Trophoblast cell (in vitro differentiated cells and primary cell): Measurements from ENCODE around the gene RAB5B.

ENCODE experiments used
- DNase-seq, 2 donors: peaks; one replicate each; pipeline ENCODE4 v3.0.0-alpha.2; 2016
- H2AFZ ChIP-seq: 2 replicates; pipeline ENCODE4 v1.6.1; 2013; ENCODE audit warnings: low read length, moderate library complexity, mild to moderate bottlenecking; ENCODE audit not compliant: insufficient read depth, poor library complexity
- H2AK5ac ChIP-seq: 2 replicates; pipeline ENCODE4 v1.6.1; 2013; ENCODE audit warnings: mild to moderate bottlenecking, low read length
- H2BK120ac ChIP-seq: 2 replicates; pipeline ENCODE4 v1.6.1; 2013; ENCODE audit warnings: low read length, mild to moderate bottlenecking, moderate library complexity; ENCODE audit not compliant: insufficient read depth, poor library complexity
- H2BK12ac ChIP-seq: 2 replicates; pipeline ENCODE4 v1.6.1; 2013; ENCODE audit warnings: mild to moderate bottlenecking, low read length, moderate library complexity
- H2BK5ac ChIP-seq: 2 replicates; pipeline ENCODE4 v1.6.1; 2013; ENCODE audit warnings: low read length, low read depth, moderate library complexity, mild to moderate bottlenecking; ENCODE audit not compliant: poor library complexity
- H3K14ac ChIP-seq: 2 replicates; pipeline ENCODE4 v1.6.1; 2013; ENCODE audit warnings: mild to moderate bottlenecking, low read length
- H3K18ac ChIP-seq: 2 replicates; pipeline ENCODE4 v1.6.1; 2013; ENCODE audit warnings: mild to moderate bottlenecking, low read length
- H3K23ac ChIP-seq: 2 replicates; pipeline ENCODE4 v1.6.1; 2013; ENCODE audit warnings: low read length
- H3K27ac ChIP-seq: 2 replicates; pipeline ENCODE4 v1.5.1; 2013; ENCODE audit warnings: low read depth, mild to moderate bottlenecking, inconsistent platforms, low read length, moderate library complexity
- H3K27me3 ChIP-seq: 2 replicates; pipeline ENCODE4 v1.6.1; 2013; ENCODE audit warnings: inconsistent platforms, mild to moderate bottlenecking, low read length, moderate library complexity; ENCODE audit not compliant: insufficient read depth
- H3K36me3 ChIP-seq, 2 experiments: 1 replicate in 1 of 2; 2 replicates in 1 of 2; pipeline ENCODE4 v1.6.1; 2013; ENCODE audit warnings: low read length in 2 of 2, mild to moderate bottlenecking in 2 of 2, moderate library complexity in 1 of 2; ENCODE audit not compliant: insufficient read depth in 2 of 2, control insufficient read depth in 1 of 2
- H3K4ac ChIP-seq: 2 replicates; pipeline ENCODE4 v1.6.1; 2013; ENCODE audit warnings: low read depth, mild to moderate bottlenecking, low read length, moderate library complexity
- H3K4me1 ChIP-seq, 2 experiments: 1 replicate in 1 of 2; 2 replicates in 1 of 2; pipeline ENCODE4 v1.6.1; 2013; ENCODE audit warnings: low read length in 2 of 2, mild to moderate bottlenecking in 2 of 2, moderate library complexity in 1 of 2; ENCODE audit not compliant: insufficient read depth in 2 of 2, control insufficient read depth in 1 of 2
- H3K4me2 ChIP-seq: 2 replicates; pipeline ENCODE4 v1.6.1; 2013; ENCODE audit warnings: inconsistent platforms, mild to moderate bottlenecking, low read length, moderate library complexity
- H3K4me3 ChIP-seq: 2 replicates; pipeline ENCODE4 v1.5.1; 2013; ENCODE audit warnings: mild to moderate bottlenecking, low read depth, low read length, inconsistent platforms
- H3K79me1 ChIP-seq: one replicate; pipeline ENCODE4 v1.6.1; 2013; ENCODE audit warnings: low read length
- H3K79me2 ChIP-seq: 2 replicates; pipeline ENCODE4 v1.6.1; 2013; ENCODE audit warnings: low read length, mild to moderate bottlenecking; ENCODE audit not compliant: control insufficient read depth, insufficient read depth, poor library complexity
- H3K9ac ChIP-seq: 2 replicates; pipeline ENCODE4 v1.6.1; 2013; ENCODE audit warnings: mild to moderate bottlenecking, low read length
- H3K9me3 ChIP-seq: 2 replicates; pipeline ENCODE4 v1.6.1; 2013; ENCODE audit warnings: low read depth, mild to moderate bottlenecking, control low read depth, inconsistent platforms, low read length; ENCODE audit not compliant: insufficient read depth
- H4K12ac ChIP-seq: 2 replicates; pipeline ENCODE4 v1.6.1; 2013; ENCODE audit warnings: low read depth, mild to moderate bottlenecking, low read length, moderate library complexity
- H4K8ac ChIP-seq: 2 replicates; pipeline ENCODE4 v1.6.1; 2013; ENCODE audit warnings: low read depth, mild to moderate bottlenecking, low read length, moderate library complexity
- H4K91ac ChIP-seq: one replicate; pipeline ENCODE4 v1.6.1; 2013; ENCODE audit warnings: low read depth, mild to moderate bottlenecking, low read length, moderate library complexity
- WGBS: extraction: QIAGEN DNeasy Blood & Tissue Kit; methylation state at CpG from one replicate; pipeline ENCODE4 v1.1.7; 2013; ENCODE audit warnings: missing lambda C conversion rate; ENCODE audit not compliant: insufficient read length, insufficient coverage; ENCODE audit errors: extremely low coverage; 5-methylcytosine and 5-hydroxymethylcytosine counted together

RAB5B gene

DNA sequence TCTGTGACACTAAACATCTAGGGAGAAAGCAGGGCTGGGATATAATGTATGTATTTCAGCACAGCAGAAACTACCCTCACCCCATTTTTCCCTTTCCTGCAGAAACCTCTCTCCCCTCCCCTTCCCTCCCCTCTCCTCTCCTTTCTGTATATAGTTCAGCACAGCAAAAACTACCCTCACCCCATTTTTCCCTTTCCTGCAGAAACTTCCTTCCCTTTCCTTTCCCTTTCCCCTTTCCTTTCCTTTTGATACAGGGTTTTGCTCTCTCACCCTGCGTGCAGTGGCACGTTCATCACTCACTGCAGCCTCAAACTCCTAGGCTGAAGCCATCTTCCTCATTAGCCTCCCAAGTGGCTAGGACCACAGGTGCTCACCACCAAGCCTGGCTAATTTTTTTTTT is 10.1 kb upstream of the RAB5B start:
- Histone ChIP-seq H3K9me3 (no peaks in the 10 kb centered on the region), H3K4me2 (no peak overlapping the region), H2BK12ac (no peak overlapping the region), H3K79me2 (peaks cover 16% of the 10 kb centered on the region), H2BK120ac (no peak overlapping the region), H3K9ac (no peak overlapping the region), H3K4ac (no peak overlapping the region), H3K79me1 (peaks cover 17% of the 10 kb centered on the region), H2BK5ac (no peak overlapping the region), H3K36me3 (peaks cover 2 to 3% of the 10 kb centered on the region in 2 experiments), H2AFZ (no peak overlapping the region), H3K23ac (no peak overlapping the region), H3K18ac (no peak overlapping the region), H3K27ac (no peak overlapping the region), H4K8ac (no peak overlapping the region), H3K4me3 (no peak overlapping the region), H4K12ac (no peak overlapping the region), H3K4me1 (peaks cover 9 to 20% of the 10 kb centered on the region in 2 experiments), H3K14ac (no peak overlapping the region), H3K27me3 (no peaks in the 10 kb centered on the region), H4K91ac (no peak overlapping the region), H2AK5ac (peak overlapping the region; percentile 80)
- DNase-seq, result no peak
- no CpG with 5 or more reads among the region's 2 CpGs for WGBS

DNA sequence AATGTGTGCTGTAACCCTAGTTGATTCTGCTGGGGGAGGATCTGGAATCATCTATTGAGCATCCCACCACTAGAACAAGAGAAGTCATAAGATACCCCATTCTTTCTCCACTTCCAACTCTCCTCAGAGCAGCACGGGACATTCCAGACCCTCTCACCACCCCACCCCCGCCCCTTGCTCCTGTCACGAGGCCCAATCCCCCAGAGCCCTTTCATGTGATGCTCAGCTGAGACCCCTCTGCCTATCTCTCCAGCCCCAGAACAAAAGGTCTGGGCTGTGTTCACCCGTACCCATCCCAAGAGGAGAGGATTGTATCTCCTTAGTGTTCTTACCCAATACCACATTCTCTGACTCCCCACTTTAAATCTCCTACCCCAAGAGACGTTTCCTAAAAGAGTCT is 8.6 kb upstream of the RAB5B start:
- H3K23ac ChIP-seq, result no peak overlapping the region
- DNase-seq, result no peak
- H3K4me2 ChIP-seq, result no peak overlapping the region
- H4K12ac ChIP-seq, result no peak overlapping the region
- H3K14ac ChIP-seq, result no peak overlapping the region
- no peak overlapping the region for H3K4me3 ChIP-seq
- no CpG with 5 or more reads among the region's 5 CpGs for WGBS
- H2BK5ac ChIP-seq, result no peak overlapping the region
- no peak overlapping the region for H2AFZ ChIP-seq
- no peaks in the 10 kb centered on the region for H3K9me3 ChIP-seq
- peak overlapping the region; percentile 22 for H2AK5ac ChIP-seq
- no peak overlapping the region for H4K8ac ChIP-seq
- H3K27ac ChIP-seq, result no peak overlapping the region
- peak overlapping the region; percentile 43 for H2BK12ac ChIP-seq
- H3K36me3 ChIP-seq, result peaks cover 5 to 10% of the 10 kb centered on the region in 2 experiments
- H3K79me2 ChIP-seq, result peaks cover 18% of the 10 kb centered on the region
- H3K9ac ChIP-seq, result no peak overlapping the region
- H3K4ac ChIP-seq, result no peak overlapping the region
- H3K4me1 ChIP-seq, result peaks cover 9 to 18% of the 10 kb centered on the region in 2 experiments
- no peak overlapping the region for H3K18ac ChIP-seq
- no peaks in the 10 kb centered on the region for H3K27me3 ChIP-seq
- H4K91ac ChIP-seq, result peak overlapping the region; percentile 66
- H2BK120ac ChIP-seq, result no peak overlapping the region
- H3K79me1 ChIP-seq, result peaks cover 17% of the 10 kb centered on the region

DNA sequence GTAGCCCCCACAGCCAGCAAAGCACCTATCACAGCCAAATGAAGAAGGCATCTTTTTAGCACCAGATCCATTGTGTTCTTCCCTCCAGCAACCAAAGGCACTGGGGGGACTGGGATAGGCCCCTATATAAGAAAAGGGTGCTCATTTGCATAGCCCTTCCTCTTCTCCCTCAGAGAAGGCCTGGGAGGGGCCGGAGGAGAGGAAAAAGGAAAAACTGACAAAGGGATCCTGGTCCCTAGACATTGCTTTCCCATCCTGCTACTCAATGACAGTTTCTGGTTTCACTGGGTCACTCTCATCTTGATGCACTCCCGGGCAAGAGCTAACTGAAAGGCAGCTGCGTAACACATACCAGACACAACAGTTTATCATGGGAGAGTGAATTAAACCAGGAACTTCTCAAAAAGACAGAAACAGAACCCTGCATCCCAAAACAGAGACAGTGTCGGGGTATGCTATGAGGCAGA is 7.9 kb upstream of the RAB5B start, which contains the start of gene PMEL:
Gene PMEL, minus strand, starts transcription at position 102 of the 467 bp plus-strand sequence. Its CDS starts 31 bp downstream, at position 71.
- peak within 1 kb of the TSS; percentile 43 for H2BK12ac ChIP-seq
- peaks cover 11 to 16% of the 10 kb centered on the region in 2 experiments for H3K36me3 ChIP-seq
- H2AK5ac ChIP-seq, result peak within 1 kb of the TSS; percentile 73
- H3K4ac ChIP-seq, result peak within 1 kb of the TSS; percentile 93
- peak within 1 kb of the TSS; percentile 76 for H2BK120ac ChIP-seq
- no peak within 1 kb of the TSS for H3K23ac ChIP-seq
- H3K9me3 ChIP-seq, result no peaks in the 10 kb centered on the region
- H3K4me1 ChIP-seq, result peaks cover 13 to 22% of the 10 kb centered on the region in 2 experiments
- peak within 1 kb of the TSS; percentile 76 for H4K8ac ChIP-seq
- H3K14ac ChIP-seq, result peak within 1 kb of the TSS; percentile 82
- no peak for DNase-seq
- peak within 1 kb of the TSS; percentile 87 for H3K9ac ChIP-seq
- H3K4me3 ChIP-seq, result peak within 1 kb of the TSS; percentile 89
- no CpG with 5 or more reads among the region's 4 CpGs for WGBS
- H3K79me2 ChIP-seq, result peaks cover 18% of the 10 kb centered on the region
- peaks cover 17% of the 10 kb centered on the region for H3K79me1 ChIP-seq
- H4K12ac ChIP-seq, result peak within 1 kb of the TSS; percentile 47
- H3K27me3 ChIP-seq, result no peaks in the 10 kb centered on the region
- peak within 1 kb of the TSS; percentile 83 for H3K18ac ChIP-seq
- H3K27ac ChIP-seq, result peak within 1 kb of the TSS; percentile 88
- peak within 1 kb of the TSS; percentile 82 for H2AFZ ChIP-seq
- peak within 1 kb of the TSS; percentile 92 for H4K91ac ChIP-seq
- H2BK5ac ChIP-seq, result peak within 1 kb of the TSS; percentile 90
- H3K4me2 ChIP-seq, result peak within 1 kb of the TSS; percentile 89

DNA sequence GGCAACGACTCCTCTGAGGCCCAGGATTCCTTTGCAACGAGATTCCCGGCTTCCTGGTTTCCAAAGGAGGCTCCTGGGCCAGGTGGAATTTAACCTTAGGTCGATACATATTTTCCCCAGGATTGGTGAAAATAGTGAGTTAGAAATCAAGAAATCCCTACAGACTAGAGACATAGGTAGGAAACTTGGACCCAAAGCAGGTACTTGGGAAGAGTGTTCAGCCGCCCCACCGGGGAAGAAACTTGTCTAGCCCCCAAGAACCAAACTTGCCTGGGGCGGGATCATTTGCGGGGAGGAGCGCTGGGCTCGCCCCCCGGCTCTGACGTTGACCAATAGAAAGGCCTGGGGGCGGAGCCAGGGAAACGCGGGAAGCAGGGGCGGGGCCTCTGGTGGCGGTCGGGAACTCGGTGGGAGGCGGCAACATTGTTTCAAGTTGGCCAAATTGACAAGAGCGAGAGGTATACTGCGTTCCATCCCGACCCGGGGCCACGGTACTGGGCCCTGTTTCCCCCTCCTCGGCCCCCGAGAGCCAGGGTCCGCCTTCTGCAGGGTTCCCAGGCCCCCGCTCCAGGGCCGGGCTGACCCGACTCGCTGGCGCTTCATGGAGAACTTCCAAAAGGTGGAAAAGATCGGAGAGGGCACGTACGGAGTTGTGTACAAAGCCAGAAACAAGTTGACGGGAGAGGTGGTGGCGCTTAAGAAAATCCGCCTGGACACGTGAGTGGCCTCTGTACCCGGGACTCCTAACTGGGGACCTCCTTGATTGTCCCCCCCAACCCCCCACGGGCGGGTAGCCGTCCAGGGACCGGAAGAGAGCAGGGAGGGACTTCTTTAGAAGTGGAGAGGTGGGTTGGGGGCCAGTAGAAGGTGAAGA is 7.2 kb upstream of the RAB5B start, which contains the start of gene CDK2:
Gene CDK2, plus strand, starts transcription at position 423 of the 874 bp plus-strand sequence. Its CDS starts 179 bp downstream, at position 602.
- Histone ChIP-seq H2AFZ (peak within 1 kb of the TSS; percentile 82), H3K4ac (peak within 1 kb of the TSS; percentile 93), H2BK5ac (peak within 1 kb of the TSS; percentile 90), H3K27me3 (no peaks in the 10 kb centered on the region), H2BK12ac (peak within 1 kb of the TSS; percentile 43), H3K27ac (peak within 1 kb of the TSS; percentile 88), H3K4me2 (peak within 1 kb of the TSS; percentile 89), H3K14ac (peak within 1 kb of the TSS; percentile 82), H4K8ac (peak within 1 kb of the TSS; percentile 76), H3K18ac (peak within 1 kb of the TSS; percentile 83), H3K9ac (peak within 1 kb of the TSS; percentile 87), H3K79me2 (peaks cover 18% of the 10 kb centered on the region), H4K91ac (peak within 1 kb of the TSS; percentile 92), H2AK5ac (peak within 1 kb of the TSS; percentile 73), H3K23ac (no peak within 1 kb of the TSS), H3K79me1 (peaks cover 17% of the 10 kb centered on the region), H2BK120ac (peak within 1 kb of the TSS; percentile 76), H3K4me1 (peaks cover 20 to 27% of the 10 kb centered on the region in 2 experiments), H4K12ac (peak within 1 kb of the TSS; percentile 47), H3K4me3 (peak within 1 kb of the TSS; percentile 89), H3K9me3 (no peaks in the 10 kb centered on the region), H3K36me3 (peaks cover 17 to 23% of the 10 kb centered on the region in 2 experiments)
- no CpG with 5 or more reads among the region's 45 CpGs for WGBS
- peak; percentile 84 to 94 for DNase-seq
